Neural cell (in vitro differentiated cells): ENCODE measurements around the gene TMEM250. TPM values are rescaled to one million over a fixed set of nuclear protein-coding genes. Genes with fewer than 3 reads are reported as not detected.
"Not testable (repeated sequence)": the region's sequence is repeated elsewhere in the genome, so short reads cannot be mapped to it uniquely, and the experiment has no call there.

Experiments
- H2AFZ ChIP-seq: fragments of 200-600, 300-800 bp; sonication (generic), shearing (Covaris generic); 2 replicates; pipeline ENCODE4 v1.6.0; 2014; ENCODE audit warnings: low read depth, mild to moderate bottlenecking, antibody characterized with exemption, low read length, moderate library complexity
- H3F3A ChIP-seq: fragments of 200-600 bp; shearing (Covaris generic); 2 replicates; pipeline ENCODE4 v1.6.1; 2016; ENCODE audit warnings: mild to moderate bottlenecking, moderate library complexity, mixed read lengths, antibody characterized with exemption, low read length; ENCODE audit not compliant: insufficient read depth, poor library complexity, severe bottlenecking
- H3K27ac ChIP-seq: fragments of 200-600, 300-800 bp; sonication (generic), shearing (Covaris generic); 2 replicates; pipeline ENCODE4 v1.5.1; 2014; ENCODE audit warnings: mild to moderate bottlenecking, low read length, moderate library complexity
- H3K27me3 ChIP-seq: fragments of 300-800, 200-600 bp; sonication (generic), shearing (Covaris generic); 2 replicates; pipeline ENCODE4 v1.6.0; 2014; ENCODE audit warnings: mild to moderate bottlenecking, low read depth, low read length, moderate library complexity; ENCODE audit not compliant: insufficient read depth
- H3K36me3 ChIP-seq: fragments of 300-800, 200-600 bp; sonication (generic), shearing (Covaris generic); 2 replicates; pipeline ENCODE4 v1.5.1; 2014; ENCODE audit warnings: mild to moderate bottlenecking, antibody characterized with exemption, low read length, moderate library complexity; ENCODE audit not compliant: insufficient read depth
- H3K4me2 ChIP-seq: fragments of 300-800, 200-600 bp; sonication (generic), shearing (Covaris generic); 2 replicates; pipeline ENCODE4 v1.6.0; 2014; ENCODE audit warnings: mild to moderate bottlenecking, low read length
- H3K4me3 ChIP-seq: fragments of 300-800, 200-600 bp; sonication (generic), shearing (Covaris generic); 2 replicates; pipeline ENCODE4 v1.5.1; 2014; ENCODE audit warnings: mild to moderate bottlenecking, low read length, moderate library complexity
- H3K79me2 ChIP-seq: fragments of 200-600 bp; shearing (Covaris generic); replicated peaks from 2 replicates; pipeline ENCODE4 v1.6.0; 2014; ENCODE audit warnings: mild to moderate bottlenecking, low read length, moderate library complexity; ENCODE audit not compliant: insufficient read depth
- H3K9ac ChIP-seq: fragments of 300-800, 200-600 bp; sonication (generic), shearing (Covaris generic); 2 replicates; pipeline ENCODE4 v1.6.1; 2016; ENCODE audit warnings: mild to moderate bottlenecking, low read length, mixed read lengths
- H3K9me2 ChIP-seq: fragments of 200-600 bp; shearing (Covaris generic); 2 replicates; pipeline ENCODE4 v1.6.1; 2016; ENCODE audit warnings: mild to moderate bottlenecking, low read length, mixed read lengths; ENCODE audit not compliant: insufficient read depth
- H3K9me3 ChIP-seq: fragments of 200-600, 300-800 bp; sonication (generic), shearing (Covaris generic); 2 replicates; pipeline ENCODE4 v1.6.1; 2016; ENCODE audit warnings: mild to moderate bottlenecking, mixed run types, low read length, moderate library complexity, mixed read lengths
- H4K20me1 ChIP-seq: fragments of 200-600 bp; shearing (Covaris generic); 2 replicates; pipeline ENCODE4 v1.6.1; 2016; ENCODE audit warnings: mild to moderate bottlenecking, mixed run types; ENCODE audit not compliant: insufficient read depth
- CTCF ChIP-seq: fragments of 450-650 bp; IDR thresholded peaks from 2 replicates; pipeline ENCODE4 v1.5.1; 2014; ENCODE audit warnings: antibody characterized with exemption, mild to moderate bottlenecking, moderate library complexity; ENCODE audit not compliant: poor library complexity, severe bottlenecking
- EP300 ChIP-seq: fragments of 450-650 bp; conservative IDR thresholded peaks from 2 replicates; pipeline ENCODE4 v1.6.1; 2014; ENCODE audit warnings: antibody characterized with exemption, mild to moderate bottlenecking, moderate library complexity; ENCODE audit not compliant: poor library complexity, severe bottlenecking
- EZH2 ChIP-seq: fragments of 200-600, 300-800 bp; shearing (Covaris generic), sonication (generic); IDR thresholded peaks from 2 replicates; pipeline ENCODE4 v1.6.1; 2014; ENCODE audit warnings: antibody characterized with exemption, low read length, borderline replicate concordance, mild to moderate bottlenecking; ENCODE audit not compliant: insufficient read depth, poor library complexity, severe bottlenecking
- MXI1 ChIP-seq: fragments of 450-650 bp; conservative IDR thresholded peaks from 2 replicates; pipeline ENCODE4 v1.6.1; 2014; ENCODE audit warnings: antibody characterized with exemption, mild to moderate bottlenecking; ENCODE audit not compliant: poor library complexity, severe bottlenecking
- POLR2AphosphoS5 ChIP-seq: IDR thresholded peaks from 2 replicates; pipeline ENCODE4 v1.6.1; 2012
- RAD21 ChIP-seq: fragments of 450-650 bp; conservative IDR thresholded peaks from 2 replicates; pipeline ENCODE4 v1.6.1; 2014; ENCODE audit warnings: antibody characterized with exemption, mild to moderate bottlenecking, moderate library complexity
- REST ChIP-seq: IDR thresholded peaks from 2 replicates; pipeline ENCODE4 v1.6.1; 2012; ENCODE audit warnings: borderline replicate concordance
- SMC3 ChIP-seq: fragments of 450-650 bp; conservative IDR thresholded peaks from 2 replicates; pipeline ENCODE4 v1.6.1; 2014; ENCODE audit warnings: antibody characterized with exemption, mild to moderate bottlenecking, moderate library complexity; ENCODE audit not compliant: poor library complexity
- TAF1 ChIP-seq: IDR thresholded peaks from 2 replicates; pipeline ENCODE4 v1.6.1; 2012; ENCODE audit warnings: low read depth
- polyA plus RNA-seq: library from polyadenylated mRNA; depleted of rRNA; stranded (reverse); fragments of >200 nt; gene quantifications from 2 replicates; pipeline ENCODE4 v1.2.3, GENCODE V29; 2014

The TMEM250 gene
- polyA plus RNA-seq, 1 donor from 2014 or later: 15.0 TPM

GRCh38 chr9:136103651-136104487 lies 14.8 kb downstream of the TMEM250 start:
- Histone ChIP-seq H3K9me2 (no peaks in the 10 kb centered on the region), H3K27me3 (no peaks in the 10 kb centered on the region), H2AFZ (no peak overlapping the region), H3K9me3 (no peaks in the 10 kb centered on the region), H3K36me3 (no peaks in the 10 kb centered on the region), H4K20me1 (no peaks in the 10 kb centered on the region), H3K27ac (no peak overlapping the region), H3K9ac (no peak overlapping the region), H3K4me2 (no peak overlapping the region), H3K79me2 (no peaks in the 10 kb centered on the region), H3K4me3 (no peak overlapping the region), H3F3A (no peaks in the 10 kb centered on the region)
- TF ChIP-seq EP300 (no peak), RAD21 (no peak), POLR2AphosphoS5 (no peak), TAF1 (no peak), SMC3 (no peak), REST (no peak), CTCF (no peak), EZH2 (no peak), MXI1 (no peak)

DNA sequence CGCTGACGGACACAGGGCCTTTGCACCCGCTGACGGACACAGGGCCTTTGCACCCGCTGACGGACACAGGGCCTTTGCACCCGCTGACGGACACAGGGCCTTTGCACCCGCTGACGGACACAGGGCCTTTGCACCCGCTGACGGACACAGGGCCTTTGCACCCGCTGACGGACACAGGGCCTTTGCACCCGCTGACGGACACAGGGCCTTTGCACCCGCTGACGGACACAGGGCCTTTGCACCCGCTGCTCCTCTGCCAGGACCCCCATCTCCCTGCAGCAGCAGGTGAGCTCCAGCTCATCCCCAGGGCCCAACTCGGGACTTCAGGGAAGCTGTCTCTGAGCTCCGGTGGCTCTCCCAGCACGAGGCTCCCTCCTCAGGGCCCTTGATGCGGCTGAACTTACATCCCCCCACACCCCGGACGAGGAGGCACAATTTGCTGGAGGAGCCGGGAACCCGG lies 17.0 kb downstream of the TMEM250 start:
- H3K9ac ChIP-seq, H3K27ac ChIP-seq, H3K27me3 ChIP-seq, H3F3A ChIP-seq, H3K79me2 ChIP-seq, H3K9me2 ChIP-seq, H2AFZ ChIP-seq, H3K4me2 ChIP-seq, H3K4me3 ChIP-seq, H3K9me3 ChIP-seq, H3K36me3 ChIP-seq, H4K20me1 ChIP-seq: not testable (repeated sequence)
